GM19467 (cell line): ENCODE results near the gene SGPP2.
"Not testable (repeated sequence)": the region's sequence is repeated elsewhere in the genome, so short reads cannot be mapped to it uniquely, and the experiment has no call there.

Experiments used
- ATAC-seq: cut with Tn5 transposase; IDR thresholded peaks from one replicate; pipeline ENCODE4 v1.9.1; 2021; ENCODE audit warnings: mild to moderate bottlenecking, moderate library complexity; ENCODE audit not compliant: unreplicated experiment

Gene SGPP2

DNA sequence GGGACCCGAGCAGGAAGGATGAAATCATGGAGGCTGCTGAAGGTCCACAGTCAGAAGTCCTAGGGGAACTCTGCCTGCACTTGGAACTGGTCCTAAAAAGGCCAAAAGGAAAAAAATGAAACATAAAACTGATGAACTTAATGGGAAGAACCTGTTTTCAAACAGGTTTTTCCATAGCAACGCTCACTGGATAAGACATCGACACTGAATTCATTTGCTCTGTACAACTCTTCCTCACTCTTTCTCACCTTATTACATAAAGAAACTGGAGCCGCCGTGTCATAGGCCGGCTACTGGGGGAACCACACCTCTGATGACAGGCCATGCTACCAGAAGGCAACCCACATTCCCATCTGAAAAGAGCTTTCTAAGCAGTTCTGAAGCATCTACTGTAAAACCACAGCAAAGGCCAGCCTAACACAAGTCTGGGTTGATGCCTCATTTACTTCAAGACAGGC, 147.9 kb downstream of the SGPP2 start:
- no peak for ATAC-seq

DNA sequence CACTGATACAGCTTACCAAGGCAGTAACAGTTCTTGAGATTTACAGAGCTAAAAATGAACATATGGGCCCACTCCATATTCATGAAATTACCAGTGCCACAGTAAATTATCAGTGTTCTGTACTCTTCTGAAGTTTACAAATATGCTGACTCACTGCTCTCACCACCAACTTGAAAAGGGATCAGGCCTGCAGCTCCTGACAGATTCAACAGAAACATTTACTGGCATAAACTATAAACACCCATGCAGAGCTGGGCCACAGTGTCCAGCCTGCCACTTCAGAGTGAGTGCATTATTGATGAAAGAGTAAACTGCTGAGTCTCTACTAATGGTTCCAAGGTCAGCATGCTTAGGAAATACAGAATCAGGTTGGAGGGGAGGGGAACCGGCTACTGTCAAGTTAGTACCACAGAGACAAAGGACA, 148.4 kb downstream of the SGPP2 start:
- ATAC-seq: no peak

DNA sequence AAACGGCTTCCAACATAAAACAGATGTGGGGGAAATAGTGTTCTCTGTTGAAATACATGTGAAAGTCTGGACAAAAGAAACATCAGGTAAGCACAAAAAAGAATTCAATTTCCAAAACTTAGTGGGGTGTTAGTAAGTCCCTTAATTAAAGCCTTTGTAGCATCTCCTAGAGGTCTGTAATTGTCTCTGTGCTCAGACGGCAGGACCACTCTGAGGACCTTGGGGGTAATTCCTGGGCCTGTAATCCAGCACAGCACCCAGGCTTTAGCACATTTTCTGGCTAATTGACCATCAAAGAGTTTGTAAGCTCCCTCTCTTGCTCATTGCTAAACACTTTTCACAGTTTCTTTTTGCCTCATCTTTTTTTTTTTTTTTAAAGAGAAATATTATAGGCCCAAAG, 151.3 kb downstream of the SGPP2 start:
- ATAC-seq: no peak

DNA sequence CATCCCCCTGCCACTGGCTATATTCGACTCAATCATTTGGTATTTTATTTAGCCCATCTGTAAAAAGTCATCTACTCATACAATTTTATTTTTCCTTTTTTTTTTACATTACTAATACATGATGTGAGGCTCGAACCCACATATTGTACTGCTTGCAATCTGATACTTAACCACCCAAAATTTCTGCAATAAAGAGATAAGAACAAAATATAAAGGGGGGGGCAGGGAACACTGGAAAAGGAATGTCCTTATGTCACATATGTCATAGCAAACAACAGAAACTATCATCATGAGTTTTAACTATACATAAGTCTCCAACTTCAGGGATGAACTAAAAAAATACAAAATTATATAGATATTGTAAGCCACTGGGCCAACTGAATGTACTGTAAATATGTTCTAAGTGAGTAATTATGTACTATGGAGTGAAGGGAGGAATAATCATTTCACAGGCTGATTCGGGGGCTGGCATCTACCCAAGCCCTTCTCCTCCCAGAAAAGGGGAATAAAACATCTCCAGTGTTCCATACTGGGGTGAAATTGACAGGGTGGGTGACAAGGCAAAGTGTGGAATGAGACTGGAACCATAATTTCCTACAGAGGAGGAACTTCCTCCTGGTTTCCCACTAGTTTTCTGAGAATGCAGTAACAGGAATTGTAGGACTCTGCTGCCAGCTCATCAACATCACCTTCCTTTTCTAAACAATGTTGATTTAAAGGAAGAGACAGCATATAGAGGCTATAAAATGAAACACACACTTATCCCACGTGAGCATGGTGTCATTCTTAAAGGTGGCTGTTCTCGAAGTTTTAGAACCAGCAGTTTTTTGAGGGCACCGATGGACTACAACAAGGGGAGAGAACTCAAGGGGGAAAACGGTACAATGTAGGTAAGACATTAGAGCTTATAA, 152.1 kb downstream of the SGPP2 start:
- ATAC-seq: no peak

DNA sequence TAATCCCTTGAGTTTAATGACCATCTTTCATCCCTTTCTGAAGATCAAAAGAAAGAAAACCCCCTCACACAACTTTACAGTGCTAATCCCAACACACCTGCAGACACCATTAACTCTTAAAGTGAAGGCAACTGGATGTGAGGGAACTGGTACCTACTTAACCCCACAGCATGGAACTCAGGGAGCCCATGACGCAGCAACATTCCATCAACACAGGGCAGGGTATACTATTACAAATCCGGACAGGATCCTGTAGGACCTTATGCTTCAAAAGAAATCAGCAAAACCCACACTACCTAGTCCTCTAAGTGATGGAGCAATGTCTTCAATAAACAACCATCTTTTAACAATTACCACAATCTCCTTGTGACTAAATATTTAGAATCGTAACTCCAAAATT, 153.0 kb downstream of the SGPP2 start:
- ATAC-seq: no peak

DNA sequence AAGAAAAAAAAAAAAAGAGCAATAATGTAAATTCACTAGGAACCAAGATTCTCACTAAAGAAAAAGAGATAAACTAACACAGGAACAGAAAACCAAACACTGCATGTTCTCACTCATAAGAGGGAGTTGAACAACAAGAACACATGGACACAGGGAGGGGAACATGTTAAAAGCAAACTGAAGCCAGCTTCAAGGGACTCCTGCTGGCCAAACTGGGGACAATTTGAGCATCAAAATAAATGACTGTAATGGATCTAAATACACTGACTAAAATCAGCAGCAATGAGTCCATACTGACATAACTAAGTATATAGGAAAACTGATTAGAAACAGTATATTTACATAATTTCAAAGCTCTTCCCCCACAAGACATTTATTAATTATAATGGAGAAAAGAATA, 158.6 kb downstream of the SGPP2 start:
- ATAC-seq: no peak

DNA sequence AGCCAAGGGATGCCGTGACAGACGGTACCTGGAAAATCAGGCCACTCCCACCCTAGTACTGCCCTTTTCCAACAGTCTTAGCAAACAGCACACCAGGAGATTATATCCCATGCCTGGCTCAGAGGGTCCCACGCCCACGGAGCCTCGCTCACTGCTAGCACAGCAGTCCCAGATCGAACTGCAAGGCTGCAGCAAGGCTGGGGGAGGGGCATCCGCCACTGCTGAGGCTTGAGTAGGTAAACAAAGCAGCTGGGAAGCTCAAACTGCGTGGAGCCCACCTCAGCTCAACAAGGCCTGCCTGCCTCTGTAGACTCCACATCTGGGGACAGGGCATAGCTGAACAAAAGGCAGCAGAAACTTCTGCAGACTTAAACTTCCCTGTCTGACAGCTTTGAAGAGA, 160.2 kb downstream of the SGPP2 start:
- not testable (repeated sequence) for ATAC-seq

DNA sequence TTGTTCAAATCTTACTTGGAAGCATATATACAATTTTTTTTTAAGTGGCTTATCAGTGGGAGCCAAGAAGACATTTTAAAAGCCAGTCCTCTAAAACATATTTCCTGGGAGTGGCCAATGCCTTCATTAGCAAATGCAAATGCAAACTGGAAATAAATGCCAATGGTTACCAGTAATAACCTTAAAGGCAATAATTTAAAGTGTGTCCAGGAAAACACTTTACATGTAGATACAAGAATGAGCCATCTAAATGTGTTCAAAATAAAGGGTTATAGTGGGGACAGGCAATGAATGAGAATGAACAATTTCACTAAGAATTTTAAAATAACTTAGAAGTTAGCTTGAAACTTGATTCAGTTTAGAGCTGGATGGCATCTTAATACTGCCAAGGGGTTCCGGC, 167.3 kb downstream of the SGPP2 start:
- no peak for ATAC-seq

GRCh38 chr2:222592176-222592575, 167.8 kb downstream of the SGPP2 start:
- ATAC-seq: no peak

- ATAC-seq: no peak
Observed at GRCh38 chr2:222594679-222595078, 170.3 kb downstream of the SGPP2 start.

DNA sequence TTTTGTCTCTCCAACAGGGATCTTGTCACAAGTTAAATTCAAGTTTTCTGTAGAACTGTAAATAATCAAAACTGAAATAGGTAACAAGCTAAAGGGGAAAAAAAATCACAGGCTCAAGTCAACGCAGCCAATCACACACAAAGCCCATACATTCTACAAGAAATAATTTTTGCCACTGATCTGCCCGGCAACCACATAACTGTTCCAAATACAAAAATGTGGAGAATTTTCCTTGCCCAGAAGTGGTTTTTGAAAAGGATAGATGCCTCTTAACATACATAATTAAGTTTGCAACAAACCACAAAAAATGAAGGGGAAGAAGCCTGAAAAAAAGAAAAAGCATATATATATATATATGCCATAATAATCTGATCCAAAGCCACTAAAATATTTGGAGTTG, 171.2 kb downstream of the SGPP2 start:
- ATAC-seq: no peak

- ATAC-seq: no peak
Observed at GRCh38 chr2:222598611-222599010, 174.3 kb downstream of the SGPP2 start.

DNA sequence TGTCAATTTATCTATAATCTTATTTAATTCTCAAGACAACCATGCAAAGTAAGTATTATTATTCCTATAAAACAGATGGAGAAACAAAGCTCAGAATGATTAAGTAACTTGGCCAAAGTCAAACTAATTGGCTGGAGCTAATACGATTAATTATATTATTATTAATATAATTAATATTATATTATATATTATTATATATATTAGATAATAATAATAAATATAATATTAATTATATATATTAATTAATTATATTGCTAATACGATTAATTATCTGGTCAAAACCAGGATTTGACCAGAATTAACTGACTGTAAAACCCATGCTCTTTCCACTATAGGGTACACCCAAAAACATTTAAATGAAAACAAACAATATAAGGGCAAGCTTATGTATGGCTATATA, 179.2 kb downstream of the SGPP2 start:
- no peak for ATAC-seq

GRCh38 chr2:222604749-222605515, 180.6 kb downstream of the SGPP2 start:
- ATAC-seq: no peak

DNA sequence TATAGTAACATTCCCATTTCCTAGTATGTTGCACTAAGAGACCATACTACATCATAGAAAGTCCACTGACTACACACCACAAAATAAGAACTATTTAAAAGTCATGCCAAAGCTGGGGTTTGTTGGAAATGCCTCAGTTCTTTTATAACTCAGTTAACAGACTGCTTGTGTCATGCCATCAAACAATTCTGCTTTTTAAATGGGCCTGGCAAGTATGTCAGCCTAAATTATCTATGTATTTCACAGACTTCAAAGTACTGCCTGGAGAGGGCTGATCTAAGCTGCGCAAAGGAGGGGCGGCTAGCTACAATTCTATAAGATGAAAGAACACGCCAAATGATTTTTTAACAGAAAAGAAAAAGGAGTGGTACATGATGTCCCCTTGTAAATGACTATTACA, 182.0 kb downstream of the SGPP2 start:
- ATAC-seq: no peak

DNA sequence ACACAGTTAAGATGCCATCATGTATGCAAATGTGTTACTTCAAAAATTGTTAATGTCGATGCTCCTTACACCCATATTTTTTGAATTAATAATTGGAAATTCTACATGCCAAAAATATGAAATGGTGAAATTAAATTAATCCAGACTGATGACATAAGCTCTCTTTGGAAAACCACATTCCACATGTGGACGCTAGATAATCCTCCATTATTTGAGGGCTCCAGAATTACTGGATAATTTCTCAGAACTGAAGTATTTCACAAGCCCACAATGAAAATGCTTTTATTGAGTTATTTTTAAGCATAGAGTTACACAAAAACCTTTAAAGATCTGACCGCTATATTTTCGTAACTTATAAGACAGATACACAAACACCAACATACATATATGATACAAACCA, 183.7 kb downstream of the SGPP2 start:
- no peak for ATAC-seq

GRCh38 chr2:222609381-222609780, 185.0 kb downstream of the SGPP2 start:
- ATAC-seq: no peak
